Loucy (cell line): Measurements from ENCODE around the gene NFIL3.

Source experiments
- EZH2phosphoT487 ChIP-seq: fragments of 200-600 bp; IDR thresholded peaks from 2 replicates; pipeline ENCODE4 v1.6.1; 2018; ENCODE audit warnings: antibody characterized with exemption, mild to moderate bottlenecking, moderate library complexity, borderline replicate concordance
- TF ChIP-seq, protein P1 (sequence below): fragments of 200-600 bp; sonication (generic); conservative IDR thresholded peaks from 2 replicates; pipeline ENCODE4 v1.5.1; 2014; ENCODE audit warnings: mild to moderate bottlenecking, antibody characterized with exemption, low read length

DNA sequence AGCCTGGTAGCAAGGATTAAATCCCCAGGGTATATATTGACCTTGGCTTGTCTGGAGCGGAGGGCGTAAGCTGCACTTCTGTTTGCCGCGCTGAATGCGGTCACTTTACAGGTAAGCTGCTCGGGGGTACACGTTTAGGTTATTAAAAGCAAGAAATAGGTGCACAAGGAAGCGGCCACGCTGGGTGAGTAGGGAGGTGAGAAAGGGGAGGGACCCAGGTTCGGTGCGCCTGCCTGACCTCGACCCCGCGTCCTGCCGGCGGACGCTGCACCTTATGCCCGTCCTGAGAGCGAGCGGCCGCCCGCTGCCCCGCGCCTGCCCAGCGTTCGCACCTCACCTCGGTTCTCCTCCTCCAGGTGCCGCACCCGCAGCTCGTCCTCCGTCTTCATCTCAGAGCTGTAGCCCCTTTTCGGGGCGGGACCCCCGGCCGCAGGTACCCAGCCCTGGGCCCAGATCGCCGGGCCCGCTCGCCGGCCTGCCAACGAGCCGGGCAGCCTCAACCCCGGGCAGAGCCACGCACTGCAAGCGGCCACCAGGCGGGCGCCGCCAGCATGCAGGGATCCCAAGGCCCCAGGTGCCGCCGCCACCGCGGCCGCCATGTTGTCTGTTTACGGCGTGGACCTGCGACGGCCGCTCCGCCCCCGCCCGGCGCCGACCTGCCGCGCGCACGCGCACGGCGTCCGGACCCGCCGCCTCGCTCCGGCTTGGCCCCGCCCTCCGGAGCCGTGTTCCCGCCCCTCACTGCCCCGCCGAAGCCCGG, 62.2 kb downstream of the NFIL3 start, which contains the start of gene AUH:
- TF ChIP-seq, protein P1, sequence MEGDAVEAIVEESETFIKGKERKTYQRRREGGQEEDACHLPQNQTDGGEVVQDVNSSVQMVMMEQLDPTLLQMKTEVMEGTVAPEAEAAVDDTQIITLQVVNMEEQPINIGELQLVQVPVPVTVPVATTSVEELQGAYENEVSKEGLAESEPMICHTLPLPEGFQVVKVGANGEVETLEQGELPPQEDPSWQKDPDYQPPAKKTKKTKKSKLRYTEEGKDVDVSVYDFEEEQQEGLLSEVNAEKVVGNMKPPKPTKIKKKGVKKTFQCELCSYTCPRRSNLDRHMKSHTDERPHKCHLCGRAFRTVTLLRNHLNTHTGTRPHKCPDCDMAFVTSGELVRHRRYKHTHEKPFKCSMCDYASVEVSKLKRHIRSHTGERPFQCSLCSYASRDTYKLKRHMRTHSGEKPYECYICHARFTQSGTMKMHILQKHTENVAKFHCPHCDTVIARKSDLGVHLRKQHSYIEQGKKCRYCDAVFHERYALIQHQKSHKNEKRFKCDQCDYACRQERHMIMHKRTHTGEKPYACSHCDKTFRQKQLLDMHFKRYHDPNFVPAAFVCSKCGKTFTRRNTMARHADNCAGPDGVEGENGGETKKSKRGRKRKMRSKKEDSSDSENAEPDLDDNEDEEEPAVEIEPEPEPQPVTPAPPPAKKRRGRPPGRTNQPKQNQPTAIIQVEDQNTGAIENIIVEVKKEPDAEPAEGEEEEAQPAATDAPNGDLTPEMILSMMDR, result no peak
- TF ChIP-seq EZH2phosphoT487, result no peak
